Measurements from ENCODE around the gene SLC25A4. TPM values are rescaled to one million over a fixed set of nuclear protein-coding genes. Genes with fewer than 3 reads are reported as not detected.

Gene SLC25A4
- total and polyA plus RNA-seq, 2 of the 13 experiments (the other 11 are each of a cell fraction or from before 2014, with no cell fraction given), result 30.3 to 42.1 TPM

DNA sequence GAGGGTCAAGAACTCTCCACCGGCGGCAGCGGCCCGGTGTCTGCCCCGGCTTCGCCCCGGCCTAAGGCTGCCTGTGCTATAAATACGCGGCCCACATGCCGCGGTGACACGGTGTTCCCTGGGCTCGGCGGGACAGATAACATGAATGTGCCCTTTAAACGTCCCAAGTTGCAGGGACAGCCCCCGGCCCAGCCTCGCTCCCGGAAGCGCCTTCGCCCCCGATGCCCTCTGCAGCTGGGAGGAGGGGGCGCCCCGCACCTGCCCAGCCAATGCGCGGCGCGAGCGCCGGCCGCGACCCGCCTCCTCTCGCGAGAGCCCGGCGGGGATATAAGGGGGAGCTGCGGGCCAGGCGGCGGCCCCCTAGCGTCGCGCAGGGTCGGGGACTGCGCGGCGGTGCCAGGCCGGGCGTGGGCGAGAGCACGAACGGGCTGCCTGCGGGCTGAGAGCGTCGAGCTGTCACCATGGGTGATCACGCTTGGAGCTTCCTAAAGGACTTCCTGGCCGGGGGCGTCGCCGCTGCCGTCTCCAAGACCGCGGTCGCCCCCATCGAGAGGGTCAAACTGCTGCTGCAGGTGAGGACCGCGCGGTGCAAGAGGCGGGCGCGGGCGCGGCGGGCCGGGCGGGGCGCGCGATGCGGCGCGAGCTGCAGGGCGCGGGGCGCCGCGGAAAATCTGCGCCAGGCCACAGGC lies at the start of gene SLC25A4 (continued):
- TF ChIP-seq ZSCAN31 (CRISPR knock-in tag; IDR thresholded peaks at IDR 0.05; ENCODE audit: low read depth) (no peak), TCF12 (IDR thresholded peaks at IDR 0.05) (no peak), TCF12 (CRISPR knock-in tag; IDR thresholded peaks at IDR 0.05) (peak; percentile 54; the same call in 1 of the 2 replicates), ZNF619 (CRISPR knock-in tag; IDR thresholded peaks at IDR 0.05) (0 out of 2 replicates have a peak, but pooled peaks have one; percentile 60), CCAR2 (optimal IDR thresholded peaks at IDR 0.05; ENCODE audit: low read depth, low read length) (no peak), ZNF577 (CRISPR knock-in tag; IDR thresholded peaks at IDR 0.05; ENCODE audit: borderline replicate concordance, low read depth) (no peak), SNRNP70 (IDR thresholded peaks at IDR 0.05; ENCODE audit: low read depth, low read length) (no peak), ZBTB21 (CRISPR knock-in tag; IDR thresholded peaks at IDR 0.05) (no peak), HNRNPUL1 (IDR thresholded peaks at IDR 0.05; ENCODE audit: low read depth, low read length) (no peak), ZBTB7B (CRISPR knock-in tag; IDR thresholded peaks at IDR 0.05) (peak; percentile 24; the same call in 1 of the 2 replicates), ZZZ3 (CRISPR knock-in tag; IDR thresholded peaks at IDR 0.05; ENCODE audit: borderline replicate concordance) (no peak), ZFP36L2 (CRISPR knock-in tag; IDR thresholded peaks at IDR 0.05) (no peak), RXRB (CRISPR knock-in tag; IDR thresholded peaks at IDR 0.05; ENCODE audit: borderline replicate concordance) (peak; percentile 70), KDM6A (CRISPR knock-in tag; IDR thresholded peaks at IDR 0.05; ENCODE audit: low read depth) (no peak), ZNF569 (CRISPR knock-in tag; IDR thresholded peaks at IDR 0.05; ENCODE audit: borderline replicate concordance) (no peak), RAD51 (IDR thresholded peaks at IDR 0.05; ENCODE audit: borderline replicate concordance) (no peak), RFXAP (CRISPR knock-in tag; IDR thresholded peaks at IDR 0.05; ENCODE audit: borderline replicate concordance) (peak; percentile 80; the same call in 1 of the 2 replicates)
- TF ChIP-seq, protein P1, sequence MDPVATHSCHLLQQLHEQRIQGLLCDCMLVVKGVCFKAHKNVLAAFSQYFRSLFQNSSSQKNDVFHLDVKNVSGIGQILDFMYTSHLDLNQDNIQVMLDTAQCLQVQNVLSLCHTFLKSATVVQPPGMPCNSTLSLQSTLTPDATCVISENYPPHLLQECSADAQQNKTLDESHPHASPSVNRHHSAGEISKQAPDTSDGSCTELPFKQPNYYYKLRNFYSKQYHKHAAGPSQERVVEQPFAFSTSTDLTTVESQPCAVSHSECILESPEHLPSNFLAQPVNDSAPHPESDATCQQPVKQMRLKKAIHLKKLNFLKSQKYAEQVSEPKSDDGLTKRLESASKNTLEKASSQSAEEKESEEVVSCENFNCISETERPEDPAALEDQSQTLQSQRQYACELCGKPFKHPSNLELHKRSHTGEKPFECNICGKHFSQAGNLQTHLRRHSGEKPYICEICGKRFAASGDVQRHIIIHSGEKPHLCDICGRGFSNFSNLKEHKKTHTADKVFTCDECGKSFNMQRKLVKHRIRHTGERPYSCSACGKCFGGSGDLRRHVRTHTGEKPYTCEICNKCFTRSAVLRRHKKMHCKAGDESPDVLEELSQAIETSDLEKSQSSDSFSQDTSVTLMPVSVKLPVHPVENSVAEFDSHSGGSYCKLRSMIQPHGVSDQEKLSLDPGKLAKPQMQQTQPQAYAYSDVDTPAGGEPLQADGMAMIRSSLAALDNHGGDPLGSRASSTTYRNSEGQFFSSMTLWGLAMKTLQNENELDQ (CRISPR knock-in tag; IDR thresholded peaks at IDR 0.05; ENCODE audit: borderline replicate concordance), result no peak
- TF ChIP-seq, protein P2, sequence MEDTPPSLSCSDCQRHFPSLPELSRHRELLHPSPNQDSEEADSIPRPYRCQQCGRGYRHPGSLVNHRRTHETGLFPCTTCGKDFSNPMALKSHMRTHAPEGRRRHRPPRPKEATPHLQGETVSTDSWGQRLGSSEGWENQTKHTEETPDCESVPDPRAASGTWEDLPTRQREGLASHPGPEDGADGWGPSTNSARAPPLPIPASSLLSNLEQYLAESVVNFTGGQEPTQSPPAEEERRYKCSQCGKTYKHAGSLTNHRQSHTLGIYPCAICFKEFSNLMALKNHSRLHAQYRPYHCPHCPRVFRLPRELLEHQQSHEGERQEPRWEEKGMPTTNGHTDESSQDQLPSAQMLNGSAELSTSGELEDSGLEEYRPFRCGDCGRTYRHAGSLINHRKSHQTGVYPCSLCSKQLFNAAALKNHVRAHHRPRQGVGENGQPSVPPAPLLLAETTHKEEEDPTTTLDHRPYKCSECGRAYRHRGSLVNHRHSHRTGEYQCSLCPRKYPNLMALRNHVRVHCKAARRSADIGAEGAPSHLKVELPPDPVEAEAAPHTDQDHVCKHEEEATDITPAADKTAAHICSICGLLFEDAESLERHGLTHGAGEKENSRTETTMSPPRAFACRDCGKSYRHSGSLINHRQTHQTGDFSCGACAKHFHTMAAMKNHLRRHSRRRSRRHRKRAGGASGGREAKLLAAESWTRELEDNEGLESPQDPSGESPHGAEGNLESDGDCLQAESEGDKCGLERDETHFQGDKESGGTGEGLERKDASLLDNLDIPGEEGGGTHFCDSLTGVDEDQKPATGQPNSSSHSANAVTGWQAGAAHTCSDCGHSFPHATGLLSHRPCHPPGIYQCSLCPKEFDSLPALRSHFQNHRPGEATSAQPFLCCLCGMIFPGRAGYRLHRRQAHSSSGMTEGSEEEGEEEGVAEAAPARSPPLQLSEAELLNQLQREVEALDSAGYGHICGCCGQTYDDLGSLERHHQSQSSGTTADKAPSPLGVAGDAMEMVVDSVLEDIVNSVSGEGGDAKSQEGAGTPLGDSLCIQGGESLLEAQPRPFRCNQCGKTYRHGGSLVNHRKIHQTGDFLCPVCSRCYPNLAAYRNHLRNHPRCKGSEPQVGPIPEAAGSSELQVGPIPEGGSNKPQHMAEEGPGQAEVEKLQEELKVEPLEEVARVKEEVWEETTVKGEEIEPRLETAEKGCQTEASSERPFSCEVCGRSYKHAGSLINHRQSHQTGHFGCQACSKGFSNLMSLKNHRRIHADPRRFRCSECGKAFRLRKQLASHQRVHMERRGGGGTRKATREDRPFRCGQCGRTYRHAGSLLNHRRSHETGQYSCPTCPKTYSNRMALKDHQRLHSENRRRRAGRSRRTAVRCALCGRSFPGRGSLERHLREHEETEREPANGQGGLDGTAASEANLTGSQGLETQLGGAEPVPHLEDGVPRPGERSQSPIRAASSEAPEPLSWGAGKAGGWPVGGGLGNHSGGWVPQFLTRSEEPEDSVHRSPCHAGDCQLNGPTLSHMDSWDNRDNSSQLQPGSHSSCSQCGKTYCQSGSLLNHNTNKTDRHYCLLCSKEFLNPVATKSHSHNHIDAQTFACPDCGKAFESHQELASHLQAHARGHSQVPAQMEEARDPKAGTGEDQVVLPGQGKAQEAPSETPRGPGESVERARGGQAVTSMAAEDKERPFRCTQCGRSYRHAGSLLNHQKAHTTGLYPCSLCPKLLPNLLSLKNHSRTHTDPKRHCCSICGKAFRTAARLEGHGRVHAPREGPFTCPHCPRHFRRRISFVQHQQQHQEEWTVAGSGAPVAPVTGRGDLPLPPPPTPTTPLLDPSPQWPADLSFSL (CRISPR knock-in tag; IDR thresholded peaks at IDR 0.05), result no peak
- TF ChIP-seq, protein P3, sequence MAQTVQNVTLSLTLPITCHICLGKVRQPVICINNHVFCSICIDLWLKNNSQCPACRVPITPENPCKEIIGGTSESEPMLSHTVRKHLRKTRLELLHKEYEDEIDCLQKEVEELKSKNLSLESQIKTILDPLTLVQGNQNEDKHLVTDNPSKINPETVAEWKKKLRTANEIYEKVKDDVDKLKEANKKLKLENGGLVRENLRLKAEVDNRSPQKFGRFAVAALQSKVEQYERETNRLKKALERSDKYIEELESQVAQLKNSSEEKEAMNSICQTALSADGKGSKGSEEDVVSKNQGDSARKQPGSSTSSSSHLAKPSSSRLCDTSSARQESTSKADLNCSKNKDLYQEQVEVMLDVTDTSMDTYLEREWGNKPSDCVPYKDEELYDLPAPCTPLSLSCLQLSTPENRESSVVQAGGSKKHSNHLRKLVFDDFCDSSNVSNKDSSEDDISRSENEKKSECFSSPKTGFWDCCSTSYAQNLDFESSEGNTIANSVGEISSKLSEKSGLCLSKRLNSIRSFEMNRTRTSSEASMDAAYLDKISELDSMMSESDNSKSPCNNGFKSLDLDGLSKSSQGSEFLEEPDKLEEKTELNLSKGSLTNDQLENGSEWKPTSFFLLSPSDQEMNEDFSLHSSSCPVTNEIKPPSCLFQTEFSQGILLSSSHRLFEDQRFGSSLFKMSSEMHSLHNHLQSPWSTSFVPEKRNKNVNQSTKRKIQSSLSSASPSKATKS (CRISPR knock-in tag; IDR thresholded peaks at IDR 0.05), result no peak
